ENCODE data around the gene LRRIQ3. TPM values are rescaled to one million over a fixed set of nuclear protein-coding genes. Genes with fewer than 3 reads are reported as not detected.

Gene LRRIQ3
- total and polyA plus RNA-seq, 8 donors = 0.20 to 2.2 (median 0.50) TPM; not detected in 4

GRCh38 chr1:74113333-74113732, 84.6 kb downstream of the LRRIQ3 start:
- intact Hi-C loops (cut with DNase I; ENCODE audit: low total_unique reads) = no loop called here

GRCh38 chr1:74107394-74107793, 90.6 kb downstream of the LRRIQ3 start:
- no peak overlapping the region for H3K4me3 ChIP-seq
- TF ChIP-seq CTCF (IDR thresholded peaks at IDR 0.05) (no peak), POLR2AphosphoS5 (IDR thresholded peaks at IDR 0.05) (no peak), POLR2A (IDR thresholded peaks at IDR 0.05) (no peak), EP300 (IDR thresholded peaks at IDR 0.05) (no peak)
- intact Hi-C loops (cut with DNase I; ENCODE audit: low total_unique reads) = no loop called here

More at GRCh38 chr1:74113333-74113732, 84.6 kb downstream of the LRRIQ3 start:
- Histone ChIP-seq H3K36me3 (no peaks in the 10 kb centered on the region), H3K9me3 (no peaks in the 10 kb centered on the region), H3K27me3 (no peaks in the 10 kb centered on the region), H3K4me3 (no peak overlapping the region), H3K4me1 (peaks cover 0 to 3% (median 0%) of the 10 kb centered on the region in 4 donors), H3K27ac (no peak overlapping the region)
- TF ChIP-seq POLR2AphosphoS5 (IDR thresholded peaks at IDR 0.05) (no peak), CTCF (IDR thresholded peaks at IDR 0.05) (no peak), POLR2A (IDR thresholded peaks at IDR 0.05) (no peak), EP300 (IDR thresholded peaks at IDR 0.05) (no peak)
- WGBS, 5 donors = 79 to 87% (median 82%) methylated on average over 3 of the region's 3 CpGs
- DNase-seq = no peak

GRCh38 chr1:74091371-74091770, 106.6 kb downstream of the LRRIQ3 start:
- Histone ChIP-seq H3K9me3 (peaks cover 0 to 10% (median 2%) of the 10 kb centered on the region in 4 donors), H3K27ac (no peak overlapping the region), H3K4me1 (no peaks in the 10 kb centered on the region), H3K36me3 (no peaks in the 10 kb centered on the region), H3K4me3 (no peak overlapping the region), H3K27me3 (no peaks in the 10 kb centered on the region)
- intact Hi-C loops (cut with DNase I; ENCODE audit: low total_unique reads) = no loop called here
- TF ChIP-seq CTCF (IDR thresholded peaks at IDR 0.05) (no peak), EP300 (IDR thresholded peaks at IDR 0.05) (no peak), POLR2AphosphoS5 (IDR thresholded peaks at IDR 0.05) (no peak), POLR2A (IDR thresholded peaks at IDR 0.05) (no peak)
- DNase-seq = no peak
- WGBS, 5 donors = 82 to 94% (median 87%) methylated on average over 1 of the region's 1 CpG

More at GRCh38 chr1:74107394-74107793, 90.6 kb downstream of the LRRIQ3 start:
- H3K27ac ChIP-seq = no peak overlapping the region
- no peaks in the 10 kb centered on the region for H3K36me3 ChIP-seq
- H3K27me3 ChIP-seq = no peaks in the 10 kb centered on the region
- H3K9me3 ChIP-seq = no peaks in the 10 kb centered on the region
- no peaks in the 10 kb centered on the region for H3K4me1 ChIP-seq
- DNase-seq = no peak

GRCh38 chr1:74083128-74083527, 114.8 kb downstream of the LRRIQ3 start:
- no peak overlapping the region for H3K27ac ChIP-seq
- no peak for DNase-seq
- intact Hi-C loops (cut with DNase I; ENCODE audit: low total_unique reads) = no loop called here
- no peaks in the 10 kb centered on the region for H3K4me1 ChIP-seq
- TF ChIP-seq EP300 (IDR thresholded peaks at IDR 0.05) (no peak), POLR2AphosphoS5 (IDR thresholded peaks at IDR 0.05) (no peak), CTCF (IDR thresholded peaks at IDR 0.05) (no peak), POLR2A (IDR thresholded peaks at IDR 0.05) (no peak)
- H3K27me3 ChIP-seq = no peaks in the 10 kb centered on the region
- no peaks in the 10 kb centered on the region for H3K9me3 ChIP-seq
- H3K36me3 ChIP-seq = no peaks in the 10 kb centered on the region
- no peak overlapping the region for H3K4me3 ChIP-seq
- 14 to 51% (median 32%) methylated on average over 1 of the region's 1 CpG for WGBS, 5 donors

All from stomach (tissue), 9 donors.